Kidney epithelial cell (primary cell): ENCODE data around the gene MYNN. TPM values are rescaled to one million over a fixed set of nuclear protein-coding genes. Genes with fewer than 3 reads are reported as not detected.

Source experiments
- DNase-seq: peaks from one replicate; pipeline ENCODE4 v3.0.0-alpha.2; 2010; ENCODE audit warnings: low read depth
- H3K27me3 ChIP-seq: 2 replicates; pipeline ENCODE4 v1.6.0; 2011; ENCODE audit warnings: low read length; ENCODE audit not compliant: control insufficient read depth, insufficient read depth
- H3K36me3 ChIP-seq: 2 replicates; pipeline ENCODE4 v1.5.1; 2011; ENCODE audit warnings: low read length; ENCODE audit not compliant: control insufficient read depth, insufficient read depth
- H3K4me3 ChIP-seq: 2 replicates; pipeline ENCODE4 v1.5.1; 2011; ENCODE audit warnings: low read depth, mild to moderate bottlenecking, control low read depth, low read length
- total RNA-seq: library from RNA; depleted of rRNA; stranded (reverse); fragments of >200 nt; gene quantifications from 2 replicates; pipeline ENCODE4 v1.2.3, GENCODE V29; 2015
- TF ChIP-seq, protein P1 (sequence below): IDR thresholded peaks from 2 replicates; pipeline ENCODE4 v1.5.1; 2011; ENCODE audit warnings: mild to moderate bottlenecking, moderate library complexity, low read length, control low read depth, inconsistent platforms; ENCODE audit not compliant: insufficient read depth, poor library complexity, severe bottlenecking

MYNN gene
- total RNA-seq, 1 donor from 2014 or later, result 17.3 TPM

DNA sequence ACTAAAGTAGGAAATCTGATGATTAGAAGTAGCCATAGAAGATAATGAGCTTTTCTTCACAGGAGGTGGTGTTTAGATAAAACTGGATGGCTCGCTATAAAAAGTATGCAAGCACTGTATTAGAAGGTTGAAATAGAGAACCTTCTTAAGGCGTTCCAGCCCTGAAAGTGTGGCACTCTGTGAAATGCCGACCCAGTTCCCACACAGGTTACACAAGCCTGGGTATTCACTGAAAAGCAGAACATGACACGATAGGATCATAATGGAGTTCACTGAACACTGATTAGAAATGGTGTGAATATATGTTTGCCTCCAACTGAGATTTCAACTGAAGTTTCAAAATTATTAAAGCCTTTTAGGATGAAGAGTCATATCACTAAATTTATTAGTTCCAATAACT, 54.5 kb downstream of the MYNN start:
- TF ChIP-seq, protein P1, sequence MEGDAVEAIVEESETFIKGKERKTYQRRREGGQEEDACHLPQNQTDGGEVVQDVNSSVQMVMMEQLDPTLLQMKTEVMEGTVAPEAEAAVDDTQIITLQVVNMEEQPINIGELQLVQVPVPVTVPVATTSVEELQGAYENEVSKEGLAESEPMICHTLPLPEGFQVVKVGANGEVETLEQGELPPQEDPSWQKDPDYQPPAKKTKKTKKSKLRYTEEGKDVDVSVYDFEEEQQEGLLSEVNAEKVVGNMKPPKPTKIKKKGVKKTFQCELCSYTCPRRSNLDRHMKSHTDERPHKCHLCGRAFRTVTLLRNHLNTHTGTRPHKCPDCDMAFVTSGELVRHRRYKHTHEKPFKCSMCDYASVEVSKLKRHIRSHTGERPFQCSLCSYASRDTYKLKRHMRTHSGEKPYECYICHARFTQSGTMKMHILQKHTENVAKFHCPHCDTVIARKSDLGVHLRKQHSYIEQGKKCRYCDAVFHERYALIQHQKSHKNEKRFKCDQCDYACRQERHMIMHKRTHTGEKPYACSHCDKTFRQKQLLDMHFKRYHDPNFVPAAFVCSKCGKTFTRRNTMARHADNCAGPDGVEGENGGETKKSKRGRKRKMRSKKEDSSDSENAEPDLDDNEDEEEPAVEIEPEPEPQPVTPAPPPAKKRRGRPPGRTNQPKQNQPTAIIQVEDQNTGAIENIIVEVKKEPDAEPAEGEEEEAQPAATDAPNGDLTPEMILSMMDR, result no peak
- no peaks in the 10 kb centered on the region for H3K27me3 ChIP-seq
- no peak for DNase-seq
- no peak overlapping the region for H3K4me3 ChIP-seq
- no peaks in the 10 kb centered on the region for H3K36me3 ChIP-seq

DNA sequence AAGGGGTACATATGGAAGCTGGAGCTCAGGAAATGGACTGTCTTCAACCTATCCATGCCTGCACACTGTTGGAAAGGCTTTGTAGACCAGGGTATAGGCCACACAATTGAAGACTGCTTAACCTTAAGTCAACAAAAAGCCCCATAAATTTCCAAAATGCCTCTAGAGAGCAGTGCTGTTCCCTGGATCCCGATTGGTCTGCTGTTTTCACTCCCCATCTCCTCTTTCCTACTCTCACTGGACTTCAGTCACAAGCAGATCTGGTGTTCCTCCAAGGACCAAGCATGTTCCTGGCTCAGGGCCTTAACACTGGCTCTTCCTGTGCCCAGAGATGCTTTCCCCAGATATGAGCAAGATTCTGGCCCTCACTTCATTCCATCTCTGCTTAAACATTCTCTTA, 62.3 kb downstream of the MYNN start:
- TF ChIP-seq, protein P1, result no peak
- no peaks in the 10 kb centered on the region for H3K36me3 ChIP-seq
- no peaks in the 10 kb centered on the region for H3K27me3 ChIP-seq
- H3K4me3 ChIP-seq, result no peak overlapping the region
- no peak for DNase-seq

DNA sequence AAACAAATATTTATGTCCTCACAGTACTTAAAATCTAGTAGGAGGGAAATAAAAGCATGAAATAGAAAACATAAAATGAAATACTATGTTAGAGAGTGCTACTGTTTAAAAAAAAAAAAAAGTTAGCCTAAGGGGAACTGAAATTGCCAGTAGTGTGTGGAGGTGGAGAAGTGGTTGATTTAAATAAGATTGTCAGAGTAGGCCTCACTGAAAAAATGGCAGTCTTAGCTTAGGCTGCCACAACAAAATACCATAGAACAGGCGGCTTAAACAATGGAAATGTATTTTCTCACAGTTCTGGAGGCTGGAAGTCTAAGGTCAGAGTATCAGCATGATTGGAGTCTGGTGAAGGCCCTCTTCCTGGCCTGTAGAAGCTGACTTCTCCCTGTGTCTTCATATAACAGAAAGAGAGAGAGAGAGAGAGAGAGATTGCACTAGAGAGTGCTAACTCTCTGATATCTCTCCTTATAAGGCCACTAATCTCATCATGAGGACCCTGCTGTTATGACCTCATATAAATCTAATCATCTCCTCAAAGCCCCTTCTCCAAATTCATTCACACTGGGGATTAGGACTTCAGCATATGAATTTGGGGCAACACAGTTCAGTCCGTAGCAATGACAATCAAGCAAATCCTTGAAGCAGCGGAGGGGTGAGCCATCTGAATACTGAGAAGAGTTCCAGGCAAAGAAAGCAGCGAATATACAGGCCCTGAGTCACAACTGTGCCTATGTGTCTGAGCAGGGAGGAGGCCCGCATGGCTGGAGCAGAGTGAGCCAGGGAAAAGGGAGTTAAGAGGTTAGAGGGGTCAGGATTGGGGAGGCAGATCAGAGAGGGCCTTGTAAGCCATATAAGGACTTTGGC, 63.1 kb downstream of the MYNN start:
- no peak for DNase-seq
- Histone ChIP-seq H3K4me3 (no peak overlapping the region), H3K27me3 (no peaks in the 10 kb centered on the region), H3K36me3 (no peaks in the 10 kb centered on the region)
- TF ChIP-seq, protein P1, result no peak

DNA sequence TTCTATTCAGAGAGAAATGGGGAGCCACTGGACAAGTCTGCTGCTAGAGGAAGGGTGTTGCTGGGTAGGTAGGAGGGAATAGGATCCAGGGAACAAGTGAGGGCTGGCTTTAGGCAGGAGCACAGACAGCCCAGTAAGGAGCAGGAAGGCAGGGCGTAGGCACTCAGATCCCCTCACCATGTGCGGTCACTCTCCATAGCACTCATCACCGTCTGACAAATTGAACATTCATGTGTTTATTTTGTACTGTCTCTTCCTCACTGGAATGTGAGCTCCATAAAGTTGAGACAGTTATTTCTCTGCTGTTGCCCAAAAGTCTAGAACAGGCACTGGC, 63.7 kb downstream of the MYNN start:
- Histone ChIP-seq H3K27me3 (no peaks in the 10 kb centered on the region), H3K36me3 (no peaks in the 10 kb centered on the region), H3K4me3 (no peak overlapping the region)
- DNase-seq, result no peak
- TF ChIP-seq, protein P1, result no peak

DNA sequence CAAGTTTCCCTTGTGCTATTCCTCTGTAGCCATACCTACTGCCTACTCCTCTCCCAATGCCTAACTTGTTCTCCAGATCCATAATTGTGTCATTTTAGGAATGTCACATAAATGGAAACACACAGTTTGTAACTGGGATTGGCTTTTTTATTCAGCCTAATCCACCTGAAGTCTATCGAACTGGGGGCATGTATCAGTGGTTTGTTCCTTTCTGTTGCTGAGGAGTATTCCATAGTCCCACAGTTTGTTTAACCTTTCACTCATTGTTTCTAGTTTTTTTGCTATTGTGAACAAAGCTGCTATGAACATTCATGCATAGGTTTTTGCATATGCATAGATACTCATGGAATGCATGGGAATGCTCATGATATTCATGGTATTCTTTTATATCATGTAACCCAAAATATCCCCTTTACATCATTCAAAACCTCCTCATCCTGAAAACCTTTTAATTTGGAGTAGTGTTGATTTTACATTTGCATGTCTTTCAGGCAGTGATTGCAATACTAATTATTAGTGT, 65.4 kb downstream of the MYNN start:
- TF ChIP-seq, protein P1, result no peak
- Histone ChIP-seq H3K27me3 (no peaks in the 10 kb centered on the region), H3K36me3 (no peaks in the 10 kb centered on the region), H3K4me3 (no peak overlapping the region)
- DNase-seq, result no peak

Other genes starting within 250 kb of the MYNN start
- 12.4 and 12.6 TPM in 2 replicates for gene MECOM, start 109.7 kb upstream of the MYNN start, total RNA-seq
- gene TERC, start 8.3 kb upstream of the MYNN start, total RNA-seq, result 246 and 351 TPM in 2 replicates
- 3.8 and 4.0 TPM in 2 replicates for gene ACTRT3, start 3.8 kb upstream of the MYNN start, total RNA-seq
- 0.04 and 0.41 TPM in 2 replicates for gene LRRIQ4, start 39.5 kb downstream of the MYNN start, total RNA-seq
- gene LRRC34, start 39.5 kb downstream of the MYNN start, total RNA-seq, result 4.1 and 6.0 TPM in 2 replicates
- not detected in 2 replicates for gene LRRC31, start 96.5 kb downstream of the MYNN start, total RNA-seq
- not detected in 2 replicates for gene SAMD7, start 138.2 kb downstream of the MYNN start, total RNA-seq
- gene SEC62, start 193.4 kb downstream of the MYNN start, total RNA-seq, result 28.1 and 31.1 TPM in 2 replicates